ENCODE measurements around the gene RMDN2.

RMDN2 gene

GRCh38 chr2:37925063-37925897, at the start of gene RMDN2:
Gene RMDN2 (plus strand): TSS chr2:37925287. CDS start chr2:37929278, 3,991 bp downstream.
- peak; percentile 6 for TF ChIP-seq CTCF (IDR thresholded peaks at IDR 0.05; ENCODE audit: insufficient read depth, low read depth, low read length, missing control alignments)
- peak; percentile 96 for DNase-seq (ENCODE audit: low read depth)
- peak within 1 kb of the TSS; percentile 67 for H3K4me3 ChIP-seq (ENCODE audit: low read depth, low read length)

GRCh38 chr2:37875403-37875906, 49.6 kb upstream of the RMDN2 start:
- no peak overlapping the region for H3K4me3 ChIP-seq (ENCODE audit: low read depth, low read length)
- no peak for DNase-seq (ENCODE audit: low read depth)
- TF ChIP-seq CTCF (IDR thresholded peaks at IDR 0.05; ENCODE audit: insufficient read depth, low read depth, low read length, missing control alignments) = no peak

GRCh38 chr2:37876227-37876626, 48.9 kb upstream of the RMDN2 start:
- no peak for TF ChIP-seq CTCF (IDR thresholded peaks at IDR 0.05; ENCODE audit: insufficient read depth, low read depth, low read length, missing control alignments)
- no peak for DNase-seq (ENCODE audit: low read depth)
- no peak overlapping the region for H3K4me3 ChIP-seq (ENCODE audit: low read depth, low read length)

- no peak overlapping the region for H3K4me3 ChIP-seq (ENCODE audit: low read depth, low read length)
- peak; percentile 64 for DNase-seq (ENCODE audit: low read depth)
- TF ChIP-seq CTCF (IDR thresholded peaks at IDR 0.05; ENCODE audit: insufficient read depth, low read depth, low read length, missing control alignments) = peak; percentile 55
Measured at GRCh38 chr2:37877457-37878315, 47.4 kb upstream of the RMDN2 start.

GRCh38 chr2:37878536-37878935, 46.6 kb upstream of the RMDN2 start:
- DNase-seq (ENCODE audit: low read depth) = no peak
- no peak for TF ChIP-seq CTCF (IDR thresholded peaks at IDR 0.05; ENCODE audit: insufficient read depth, low read depth, low read length, missing control alignments)
- H3K4me3 ChIP-seq (ENCODE audit: low read depth, low read length) = no peak overlapping the region

- DNase-seq (ENCODE audit: low read depth) = peak; percentile 37
- no peak overlapping the region for H3K4me3 ChIP-seq (ENCODE audit: low read depth, low read length)
- peak; percentile 17 for TF ChIP-seq CTCF (IDR thresholded peaks at IDR 0.05; ENCODE audit: insufficient read depth, low read depth, low read length, missing control alignments)
Measured at GRCh38 chr2:37880551-37880950, 44.5 kb upstream of the RMDN2 start.

All from GM12865 (cell line).